Measurements from ENCODE around the gene UQCRFS1.
"Not testable (repeated sequence)": the region's sequence is repeated elsewhere in the genome, so short reads cannot be mapped to it uniquely, and the experiment has no call there.

UQCRFS1 gene

GRCh38 chr19:29245215-29245614 is 32.3 kb upstream of the UQCRFS1 start:
- no peak for DNase-seq (ENCODE audit: low read depth)
- H3K4me3 ChIP-seq (ENCODE audit: low read depth, low read length), result no peak overlapping the region
- TF ChIP-seq CTCF (conservative IDR thresholded peaks at IDR 0.05; ENCODE audit: low read depth, low read length), result no peak

- no peak for TF ChIP-seq CTCF (conservative IDR thresholded peaks at IDR 0.05; ENCODE audit: low read depth, low read length)
- no peak overlapping the region for H3K4me3 ChIP-seq (ENCODE audit: low read depth, low read length)
- no peak for DNase-seq (ENCODE audit: low read depth)
These were observed 28.4 kb upstream of the UQCRFS1 start for GRCh38 chr19:29241324-29241723.

- no peak for DNase-seq (ENCODE audit: low read depth)
- TF ChIP-seq CTCF (conservative IDR thresholded peaks at IDR 0.05; ENCODE audit: low read depth, low read length), result no peak
- no peak overlapping the region for H3K4me3 ChIP-seq (ENCODE audit: low read depth, low read length)
These were observed 26.3 kb upstream of the UQCRFS1 start for GRCh38 chr19:29239213-29239776.

GRCh38 chr19:29233591-29233990 is 20.6 kb upstream of the UQCRFS1 start:
- H3K4me3 ChIP-seq (ENCODE audit: low read depth, low read length), result no peak overlapping the region
- no peak for TF ChIP-seq CTCF (conservative IDR thresholded peaks at IDR 0.05; ENCODE audit: low read depth, low read length)
- DNase-seq (ENCODE audit: low read depth), result no peak

GRCh38 chr19:29232315-29232852 is 19.4 kb upstream of the UQCRFS1 start:
- no peak for DNase-seq (ENCODE audit: low read depth)

GRCh38 chr19:29231306-29231705 is 18.4 kb upstream of the UQCRFS1 start:
- not testable (repeated sequence) for H3K4me3 ChIP-seq (ENCODE audit: low read depth, low read length); DNase-seq (ENCODE audit: low read depth)

More at GRCh38 chr19:29232315-29232852, 19.4 kb upstream of the UQCRFS1 start:
- H3K4me3 ChIP-seq (ENCODE audit: low read depth, low read length), result no peak overlapping the region
- no peak for TF ChIP-seq CTCF (conservative IDR thresholded peaks at IDR 0.05; ENCODE audit: low read depth, low read length)

- TF ChIP-seq CTCF (conservative IDR thresholded peaks at IDR 0.05; ENCODE audit: low read depth, low read length), result no peak
- H3K4me3 ChIP-seq (ENCODE audit: low read depth, low read length), result no peak overlapping the region
- no peak for DNase-seq (ENCODE audit: low read depth)
These were observed 4.7 kb upstream of the UQCRFS1 start for GRCh38 chr19:29217616-29218015.

Measured in choroid plexus epithelial cell (primary cell).